Measurements from ENCODE around the gene COPS8. TPM values are rescaled to one million over a fixed set of nuclear protein-coding genes. Genes with fewer than 3 reads are reported as not detected.

Gene COPS8
- total and polyA plus RNA-seq, 2 of the 8 experiments (the other 6 are each of a cell fraction or from before 2014, with no cell fraction given): 59.3 to 67.5 TPM

GRCh38 chr2:237048595-237048994, 37.1 kb upstream of the COPS8 start:
- Histone ChIP-seq H2AK5ac (ENCODE audit: low read depth, low read length) (no peak overlapping the region), H3K9me3 (ENCODE audit: insufficient read depth in 2 of 2, low read depth in 1 of 2, low read length in 1 of 2) (peaks cover 6 to 12% of the 10 kb centered on the region in 2 experiments; a peak in 3 of 4 replicates), H2BK12ac (ENCODE audit: low read depth, low read length) (no peak overlapping the region), H4K8ac (ENCODE audit: extremely low read depth, insufficient read depth, low read length) (no peak overlapping the region), H3K27ac (ENCODE audit: low read depth, low read length) (no peak overlapping the region), H3K4me1 (replicated peaks in 1 of 4; ENCODE audit: control insufficient read depth in 3 of 4, insufficient read depth in 4 of 4, low read length in 3 of 4) (no peaks in the 10 kb centered on the region), H3K18ac (ENCODE audit: extremely low read depth, low read length) (no peak overlapping the region), H3K56ac (replicated peaks; ENCODE audit: insufficient read length, low read depth, low read length) (no peak overlapping the region), H3K23me2 (ENCODE audit: low read depth, low read length) (no peaks in the 10 kb centered on the region), H3K36me3 (ENCODE audit: control insufficient read depth in 2 of 4, insufficient read depth in 4 of 4, low read length in 3 of 4) (no peaks in the 10 kb centered on the region), H4K5ac (ENCODE audit: insufficient read length, low read depth, low read length) (no peak overlapping the region), H2BK20ac (ENCODE audit: low read length) (no peak overlapping the region), H3K4me3 (ENCODE audit: extremely low read depth in 1 of 4, insufficient read depth in 2 of 4, low read depth in 3 of 4, low read length in 4 of 4) (no peak overlapping the region), H3K4me2 (ENCODE audit: insufficient read depth in 1 of 2, low read depth in 2 of 2, low read length in 2 of 2) (no peak overlapping the region), H3K79me1 (ENCODE audit: low read depth, low read length) (no peaks in the 10 kb centered on the region), H2BK15ac (ENCODE audit: low read length) (no peak overlapping the region), H4K20me1 (replicated peaks in 1 of 2; ENCODE audit: control insufficient read depth in 1 of 2, insufficient read depth in 2 of 2, low read length in 2 of 2) (no peaks in the 10 kb centered on the region), H2AFZ (ENCODE audit: low read length) (no peak overlapping the region), H3K23ac (ENCODE audit: insufficient read length) (no peak overlapping the region), H2BK5ac (ENCODE audit: low read depth, low read length) (no peak overlapping the region), H2BK120ac (replicated peaks; ENCODE audit: low read depth, low read length) (no peak overlapping the region), H3K79me2 (ENCODE audit: control insufficient read depth in 1 of 2, insufficient read depth in 2 of 2, low read length in 2 of 2) (no peaks in the 10 kb centered on the region), H3K27me3 (replicated peaks in 1 of 4; ENCODE audit: control insufficient read depth in 3 of 4, extremely low read depth in 1 of 4, insufficient read depth in 3 of 4, low read length in 3 of 4) (no peaks in the 10 kb centered on the region), H3K9ac (replicated peaks in 1 of 4; ENCODE audit: extremely low read depth in 1 of 4, low read depth in 3 of 4, low read length in 3 of 4) (no peak overlapping the region), H3K4ac (replicated peaks; ENCODE audit: insufficient read length, low read depth, low read length) (no peak overlapping the region), H4K91ac (replicated peaks; ENCODE audit: insufficient read length, low read length) (no peak overlapping the region), H3K14ac (ENCODE audit: insufficient read length) (no peak overlapping the region)
- ChIA-PET CTCF (ENCODE audit: partially characterized antibody) (no interaction called here), POLR2A (ENCODE audit: partially characterized antibody) (no interaction called here)
- DNase-seq (ENCODE audit: low read depth in 1 of 2, low spot score in 2 of 2) (no peak), FAIRE-seq (no peak)
- 81% methylated on average over 1 of the region's 1 CpG; no CpG with 5 or more reads in 1 of the 2 experiments for WGBS, 2 experiments (ENCODE audit: extremely low coverage in 1 of 2, insufficient coverage in 1 of 2, insufficient read length in 1 of 2, insufficient replicate concordance in 2 of 2, low coverage in 1 of 2, low lambda C conversion rate in 2 of 2, missing lambda C conversion rate in 1 of 2)
- TF ChIP-seq EP300 (IDR thresholded peaks at IDR 0.05; ENCODE audit: borderline replicate concordance in 1 of 2, low read depth in 2 of 2, low read length in 2 of 2) (no peak), SP2 (IDR thresholded peaks at IDR 0.05; ENCODE audit: low read length) (no peak), KDM4A (IDR thresholded peaks at IDR 0.05; ENCODE audit: low read depth, low read length, severe bottlenecking) (no peak), SAP30 (IDR thresholded peaks at IDR 0.05; ENCODE audit: insufficient read depth, insufficient replicate concordance, low read length) (no peak), EZH2 (IDR thresholded peaks at IDR 0.05; ENCODE audit: low read depth, low read length, severe bottlenecking) (no peak), SIN3A (conservative IDR thresholded peaks at IDR 0.05 in 1 of 2, IDR thresholded peaks at IDR 0.05 in 1 of 2; ENCODE audit: low read depth in 1 of 2, low read length in 2 of 2) (no peak), ATF3 (IDR thresholded peaks at IDR 0.05; ENCODE audit: insufficient read depth, low read depth, low read length) (no peak), YY1 (IDR thresholded peaks at IDR 0.05; ENCODE audit: low read depth, low read length) (no peak)

Data from H1 (cell line).